ENCODE results near the gene HOXA10.

Gene HOXA10

GRCh38 chr7:27143023-27143949 lies 30.8 kb downstream of the HOXA10 start, which contains the start of gene HOXA5:
Gene HOXA5, minus strand, starts transcription at chr7:27143681. Its CDS starts 74 bp downstream, at chr7:27143607.
- Histone ChIP-seq H3K9me3 (replicated peaks; ENCODE audit: insufficient read depth, low read length) (no peaks in the 10 kb centered on the region), H3K4me2 (ENCODE audit: low read depth, low read length) (no peak within 1 kb of the TSS), H3K4me3 (ENCODE audit: low read length) (no peak within 1 kb of the TSS), H3K4me1 (ENCODE audit: low read length) (no peaks in the 10 kb centered on the region), H4K20me1 (ENCODE audit: insufficient read depth, low read length) (no peaks in the 10 kb centered on the region), H3K27me3 (replicated peaks; ENCODE audit: insufficient read depth, low read length) (peaks cover 20% of the 10 kb centered on the region), H3K9ac (ENCODE audit: low read length) (no peak within 1 kb of the TSS), H3K36me3 (replicated peaks; ENCODE audit: insufficient read depth, low read length) (no peaks in the 10 kb centered on the region), H2AFZ (ENCODE audit: low read length) (no peak within 1 kb of the TSS), H3F3A (ENCODE audit: insufficient read depth, low read length) (no peaks in the 10 kb centered on the region), H3K79me2 (ENCODE audit: low read length) (no peaks in the 10 kb centered on the region), H3K9me2 (replicated peaks; ENCODE audit: insufficient read depth, low read length) (no peaks in the 10 kb centered on the region), H3K27ac (ENCODE audit: low read length) (no peak within 1 kb of the TSS)
- no peak for DNase-seq
- TF ChIP-seq CTCF (IDR thresholded peaks at IDR 0.05; ENCODE audit: low read length) = no peak
- TF ChIP-seq EZH2phosphoT487 (IDR thresholded peaks at IDR 0.05; ENCODE audit: low read length) = no peak
- no peak for TF ChIP-seq EZH2 (optimal IDR thresholded peaks at IDR 0.05; ENCODE audit: low read depth, low read length)

GRCh38 chr7:27142580-27143022 lies 31.5 kb downstream of the HOXA10 start:
- Histone ChIP-seq H3K27ac (ENCODE audit: low read length) (no peak overlapping the region), H3K79me2 (ENCODE audit: low read length) (no peaks in the 10 kb centered on the region), H2AFZ (ENCODE audit: low read length) (no peak overlapping the region), H3K27me3 (replicated peaks; ENCODE audit: insufficient read depth, low read length) (peaks cover 15% of the 10 kb centered on the region; the same call in 1 of the 2 replicates), H3F3A (ENCODE audit: insufficient read depth, low read length) (no peaks in the 10 kb centered on the region), H3K4me3 (ENCODE audit: low read length) (no peak overlapping the region), H3K9me2 (replicated peaks; ENCODE audit: insufficient read depth, low read length) (no peaks in the 10 kb centered on the region), H3K9me3 (replicated peaks; ENCODE audit: insufficient read depth, low read length) (no peaks in the 10 kb centered on the region), H3K4me2 (ENCODE audit: low read depth, low read length) (no peak overlapping the region), H4K20me1 (ENCODE audit: insufficient read depth, low read length) (no peaks in the 10 kb centered on the region), H3K4me1 (ENCODE audit: low read length) (no peaks in the 10 kb centered on the region), H3K36me3 (replicated peaks; ENCODE audit: insufficient read depth, low read length) (no peaks in the 10 kb centered on the region), H3K9ac (ENCODE audit: low read length) (no peak overlapping the region)
- no peak for TF ChIP-seq EZH2phosphoT487 (IDR thresholded peaks at IDR 0.05; ENCODE audit: low read length)
- TF ChIP-seq EZH2 (optimal IDR thresholded peaks at IDR 0.05; ENCODE audit: low read depth, low read length) = no peak
- DNase-seq = no peak

- H3K27ac ChIP-seq (ENCODE audit: low read length) = no peak overlapping the region
- H3K4me1 ChIP-seq (ENCODE audit: low read length) = no peaks in the 10 kb centered on the region
- H3K36me3 ChIP-seq (replicated peaks; ENCODE audit: insufficient read depth, low read length) = no peaks in the 10 kb centered on the region
- H3K27me3 ChIP-seq (replicated peaks; ENCODE audit: insufficient read depth, low read length) = peaks cover 9% of the 10 kb centered on the region; the same call in 1 of the 2 replicates
- H2AFZ ChIP-seq (ENCODE audit: low read length) = no peak overlapping the region
- TF ChIP-seq CTCF (IDR thresholded peaks at IDR 0.05; ENCODE audit: low read length) (no peak), EZH2phosphoT487 (IDR thresholded peaks at IDR 0.05; ENCODE audit: low read length) (no peak), EZH2 (optimal IDR thresholded peaks at IDR 0.05; ENCODE audit: low read depth, low read length) (no peak)
- no peak overlapping the region for H3K4me2 ChIP-seq (ENCODE audit: low read depth, low read length)
- no peaks in the 10 kb centered on the region for H3K79me2 ChIP-seq (ENCODE audit: low read length)
- no peaks in the 10 kb centered on the region for H3K9me3 ChIP-seq (replicated peaks; ENCODE audit: insufficient read depth, low read length)
- no peak overlapping the region for H3K9ac ChIP-seq (ENCODE audit: low read length)
- H3K4me3 ChIP-seq (ENCODE audit: low read length) = no peak overlapping the region
- no peaks in the 10 kb centered on the region for H4K20me1 ChIP-seq (ENCODE audit: insufficient read depth, low read length)
- H3F3A ChIP-seq (ENCODE audit: insufficient read depth, low read length) = no peaks in the 10 kb centered on the region
- no peak for DNase-seq
- H3K9me2 ChIP-seq (replicated peaks; ENCODE audit: insufficient read depth, low read length) = no peaks in the 10 kb centered on the region
Observed at GRCh38 chr7:27141923-27142579, 32.1 kb downstream of the HOXA10 start.

All from MM.1S (cell line).